GM10266 (cell line): ENCODE data around the gene RIPOR3.

ENCODE experiments used
- DNase-seq: peaks from one replicate; pipeline ENCODE4 v3.0.0; 2012; ENCODE audit errors: extremely low spot score
- CTCF ChIP-seq: IDR thresholded peaks from 2 replicates; pipeline ENCODE4 v1.5.1; 2012; ENCODE audit warnings: mild to moderate bottlenecking, low read depth; ENCODE audit not compliant: control insufficient read depth, insufficient read depth; ENCODE audit errors: missing control alignments

RIPOR3 gene

GRCh38 chr20:50632236-50632635, 59.1 kb downstream of the RIPOR3 start:
- TF ChIP-seq CTCF = no peak
- no peak for DNase-seq

GRCh38 chr20:50630578-50631263, 60.6 kb downstream of the RIPOR3 start:
- no peak for DNase-seq
- TF ChIP-seq CTCF = no peak

- TF ChIP-seq CTCF = no peak
- no peak for DNase-seq
Measured at GRCh38 chr20:50629670-50630045, 61.7 kb downstream of the RIPOR3 start.

- DNase-seq = no peak
- no peak for TF ChIP-seq CTCF
Measured at GRCh38 chr20:50628853-50629669, 62.3 kb downstream of the RIPOR3 start.

GRCh38 chr20:50628332-50628731, 63.0 kb downstream of the RIPOR3 start:
- TF ChIP-seq CTCF = no peak
- no peak for DNase-seq

GRCh38 chr20:50627747-50628146, 63.6 kb downstream of the RIPOR3 start:
- no peak for DNase-seq
- TF ChIP-seq CTCF = no peak
